Measurements from ENCODE around the gene ANKH. TPM values are rescaled to one million over a fixed set of nuclear protein-coding genes. Genes with fewer than 3 reads are reported as not detected.

The ANKH gene
- total and polyA plus RNA-seq, 8 donors, result 3.6 to 115 (median 14.3) TPM

DNA sequence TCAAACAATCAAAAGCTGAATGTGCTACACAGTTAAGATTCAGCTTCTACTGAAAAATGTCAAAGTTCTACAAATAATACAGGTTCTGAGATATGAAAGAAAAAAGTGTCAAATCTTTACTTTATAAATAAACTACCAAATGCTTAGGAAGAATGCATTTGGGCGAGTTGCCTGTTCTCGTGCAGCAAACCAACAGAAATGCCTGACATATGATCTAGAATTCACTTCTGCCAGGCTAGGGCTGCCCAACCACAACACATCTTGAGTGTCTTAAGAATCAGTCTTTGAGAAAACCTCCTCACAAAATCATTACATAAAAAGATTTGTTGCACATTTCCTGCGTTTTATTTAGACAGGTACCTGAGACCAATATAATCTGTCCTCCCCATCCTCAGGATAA lies 42.2 kb downstream of the ANKH start:
- no peak overlapping the region for H3K27ac ChIP-seq
- H3K36me3 ChIP-seq, result no peaks in the 10 kb centered on the region
- TF ChIP-seq EP300 (IDR thresholded peaks at IDR 0.05), result no peak
- no peak for TF ChIP-seq POLR2A (IDR thresholded peaks at IDR 0.05)
- no peak for TF ChIP-seq CTCF (IDR thresholded peaks at IDR 0.05)
- no peak for TF ChIP-seq POLR2AphosphoS5 (IDR thresholded peaks at IDR 0.05)
- WGBS, 5 donors, result 81 to 89% (median 88%) methylated on average over 3 of the region's 3 CpGs
- peaks cover 0 to 6% (median 0%) of the 10 kb centered on the region in 4 donors for H3K4me1 ChIP-seq
- no peaks in the 10 kb centered on the region for H3K9me3 ChIP-seq
- H3K4me3 ChIP-seq, result no peak overlapping the region
- intact Hi-C loops (cut with DNase I; ENCODE audit: low total_unique reads), result no loop called here
- no peaks in the 10 kb centered on the region for H3K27me3 ChIP-seq
- no peak for DNase-seq

DNA sequence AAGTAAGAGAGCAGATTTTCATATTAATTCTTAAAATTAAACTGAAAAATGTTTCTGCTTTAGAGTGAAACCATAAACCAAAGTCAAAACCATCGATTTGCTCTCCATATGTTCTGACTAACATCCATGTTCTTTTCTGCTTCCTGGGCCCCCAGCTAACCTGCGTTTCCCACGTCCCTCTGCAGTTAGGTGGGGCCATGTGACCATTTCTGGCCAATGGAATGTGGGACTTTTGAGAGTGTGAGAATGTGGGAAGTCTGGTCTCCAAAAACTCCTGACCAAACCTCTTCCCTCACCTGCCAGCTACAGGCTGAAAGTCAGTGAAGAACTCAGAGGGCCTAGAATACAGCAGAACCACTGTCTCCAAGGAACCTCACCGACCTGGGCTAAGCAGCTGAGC lies 44.9 kb downstream of the ANKH start:
- H3K36me3 ChIP-seq, result no peaks in the 10 kb centered on the region
- no peak overlapping the region for H3K27ac ChIP-seq
- DNase-seq, result no peak
- H3K9me3 ChIP-seq, result no peaks in the 10 kb centered on the region
- no peaks in the 10 kb centered on the region for H3K27me3 ChIP-seq
- TF ChIP-seq POLR2AphosphoS5 (IDR thresholded peaks at IDR 0.05), result no peak
- no peak for TF ChIP-seq POLR2A (IDR thresholded peaks at IDR 0.05)
- no peak for TF ChIP-seq CTCF (IDR thresholded peaks at IDR 0.05)
- no peak for TF ChIP-seq EP300 (IDR thresholded peaks at IDR 0.05)
- 84 to 98% (median 93%) methylated on average over 4 of the region's 4 CpGs for WGBS, 5 donors
- H3K4me3 ChIP-seq, result no peak overlapping the region
- peaks cover 0 to 11% (median 0%) of the 10 kb centered on the region in 4 donors for H3K4me1 ChIP-seq
- intact Hi-C loops (cut with DNase I; ENCODE audit: low total_unique reads), result no loop called here

DNA sequence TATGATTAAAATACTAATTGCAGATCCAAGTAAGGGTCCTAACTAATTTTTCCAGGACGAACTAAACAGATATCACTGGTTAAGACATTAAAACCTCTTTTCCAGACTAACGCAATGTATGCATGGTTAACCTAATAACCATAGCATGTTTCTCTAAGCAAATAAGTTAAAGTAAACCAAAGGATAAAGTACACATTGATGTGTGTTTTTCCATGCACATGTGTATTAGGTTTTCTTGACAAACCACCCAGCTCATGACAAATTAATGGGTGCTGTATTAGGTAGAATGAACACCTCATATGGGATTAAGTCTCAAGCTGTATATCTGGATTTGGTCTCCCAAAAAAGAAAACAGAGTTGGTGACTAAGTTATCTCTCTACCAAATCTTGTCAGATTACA lies 45.6 kb downstream of the ANKH start:
- intact Hi-C loops (cut with DNase I; ENCODE audit: low total_unique reads), result no loop called here
- H3K9me3 ChIP-seq, result no peaks in the 10 kb centered on the region
- H3K27me3 ChIP-seq, result no peaks in the 10 kb centered on the region
- peaks cover 0 to 15% (median 0%) of the 10 kb centered on the region in 4 donors for H3K4me1 ChIP-seq
- no peak overlapping the region for H3K4me3 ChIP-seq
- DNase-seq, result no peak
- 31 to 65% (median 56%) methylated on average over 2 of the region's 2 CpGs for WGBS, 5 donors
- H3K27ac ChIP-seq, result no peak overlapping the region
- no peaks in the 10 kb centered on the region for H3K36me3 ChIP-seq
- TF ChIP-seq CTCF (IDR thresholded peaks at IDR 0.05) (no peak), POLR2AphosphoS5 (IDR thresholded peaks at IDR 0.05) (no peak), EP300 (IDR thresholded peaks at IDR 0.05) (no peak), POLR2A (IDR thresholded peaks at IDR 0.05) (no peak)

DNA sequence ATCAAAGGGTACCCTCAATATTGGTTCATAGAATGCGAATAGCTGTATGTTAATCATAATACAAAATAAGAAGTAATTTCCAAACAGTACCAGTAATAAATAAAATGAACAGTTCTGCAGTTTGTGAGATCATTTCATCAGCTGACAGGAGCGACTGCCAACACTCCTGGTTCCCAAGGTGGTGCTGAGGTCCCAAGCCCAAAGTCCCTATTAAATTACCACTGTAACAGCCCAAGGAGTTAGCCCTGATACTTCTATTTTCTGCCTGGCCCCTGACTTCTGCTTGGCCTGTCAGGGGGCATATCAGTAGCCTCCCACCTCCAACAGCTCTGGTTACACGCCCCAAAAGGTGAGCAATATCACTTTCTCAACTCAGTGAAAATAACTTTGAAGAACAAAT lies 47.1 kb downstream of the ANKH start:
- Histone ChIP-seq H3K36me3 (no peaks in the 10 kb centered on the region), H3K4me3 (no peak overlapping the region), H3K9me3 (no peaks in the 10 kb centered on the region), H3K4me1 (peaks cover 0 to 15% (median 0%) of the 10 kb centered on the region in 4 donors), H3K27me3 (no peaks in the 10 kb centered on the region), H3K27ac (no peak overlapping the region)
- TF ChIP-seq EP300 (IDR thresholded peaks at IDR 0.05) (no peak), POLR2A (IDR thresholded peaks at IDR 0.05) (no peak), CTCF (IDR thresholded peaks at IDR 0.05) (no peak), POLR2AphosphoS5 (IDR thresholded peaks at IDR 0.05) (no peak)
- WGBS, 5 donors, result 79 to 86% (median 85%) methylated on average over 3 of the region's 3 CpGs
- intact Hi-C loops (cut with DNase I; ENCODE audit: low total_unique reads), result no loop called here
- DNase-seq, result no peak
